ENCODE data around the gene CCDC3. TPM values are rescaled to one million over a fixed set of nuclear protein-coding genes. Genes with fewer than 3 reads are reported as not detected.
"Not testable (repeated sequence)": the region's sequence is repeated elsewhere in the genome, so short reads cannot be mapped to it uniquely, and the experiment has no call there.

CCDC3 gene
- total RNA-seq, 1 donor from 2014 or later, result 15.0 TPM

GRCh38 chr10:12887780-12888179, 113.7 kb downstream of the CCDC3 start:
- no peak for DNase-seq

GRCh38 chr10:12884851-12885250, 116.7 kb downstream of the CCDC3 start:
- no peak for DNase-seq

- no peak for DNase-seq
Observed at GRCh38 chr10:12880423-12880822, 121.1 kb downstream of the CCDC3 start.

- DNase-seq, result no peak
Observed at GRCh38 chr10:12877150-12877549, 124.4 kb downstream of the CCDC3 start.

GRCh38 chr10:12876266-12876665, 125.2 kb downstream of the CCDC3 start:
- DNase-seq, result no peak

GRCh38 chr10:12875100-12875499, 126.4 kb downstream of the CCDC3 start:
- peak; percentile 38 for DNase-seq

- no peak for DNase-seq
Observed at GRCh38 chr10:12874501-12874900, 127.0 kb downstream of the CCDC3 start.

- no peak for DNase-seq
Observed at GRCh38 chr10:12873172-12873571, 128.3 kb downstream of the CCDC3 start.

GRCh38 chr10:12872577-12872976, 128.9 kb downstream of the CCDC3 start:
- DNase-seq, result no peak

GRCh38 chr10:12869427-12869826, 132.1 kb downstream of the CCDC3 start:
- DNase-seq, result no peak

GRCh38 chr10:12868229-12868628, 133.3 kb downstream of the CCDC3 start:
- DNase-seq, result no peak

GRCh38 chr10:12865515-12865914, 136.0 kb downstream of the CCDC3 start:
- not testable (repeated sequence) for DNase-seq

GRCh38 chr10:12862459-12862858, 139.1 kb downstream of the CCDC3 start:
- DNase-seq, result no peak

- no peak for DNase-seq
Observed at GRCh38 chr10:12854988-12855387, 146.5 kb downstream of the CCDC3 start.

- DNase-seq, result no peak
Observed at GRCh38 chr10:12852687-12853086, 148.8 kb downstream of the CCDC3 start.

GRCh38 chr10:12849319-12850181, 152.0 kb downstream of the CCDC3 start:
- DNase-seq, result peak; percentile 67

- DNase-seq, result no peak
Observed at GRCh38 chr10:12848439-12849173, 152.9 kb downstream of the CCDC3 start.

- DNase-seq, result no peak
Observed at GRCh38 chr10:12847361-12847975, 154.0 kb downstream of the CCDC3 start.

- DNase-seq, result no peak
Observed at GRCh38 chr10:12846718-12847117, 154.8 kb downstream of the CCDC3 start.
